Activated T-cell treated with anti-CD3 and anti-CD28 coated beads, Interleukin-2, amount 50 U/mL, for 72 hours (primary cell): ENCODE measurements around the gene PEAK1. TPM values are rescaled to one million over a fixed set of nuclear protein-coding genes. Genes with fewer than 3 reads are reported as not detected.

ENCODE experiments used
- ATAC-seq, 2 donors: fragments of 150-1000 bp; cut with Tn5 transposase; replicated peaks in 1 of 2; 2 replicates each; pipeline ENCODE4 v1.10.0; 2021; ENCODE audit warnings: moderate library complexity in 2 of 2, mild to moderate bottlenecking in 1 of 2
- DNase-seq, 2 donors: peaks; one replicate each; pipeline ENCODE4 v3.0.0; 2021 to 2022; ENCODE audit warnings: mixed read lengths in 1 of 2
- H3K27ac Mint-ChIP-seq: one replicate; pipeline ENCODE4 v1.8.0; 2022; ENCODE audit warnings: mild to moderate bottlenecking, moderate library complexity, mixed read lengths
- H3K27me3 Mint-ChIP-seq: one replicate; pipeline ENCODE4 v1.8.0; 2022; ENCODE audit warnings: low read depth, mixed read lengths
- H3K36me3 Mint-ChIP-seq, 2 donors: one replicate each; pipeline ENCODE4 v1.8.0; 2022; ENCODE audit warnings: mixed read lengths in 2 of 2, mild to moderate bottlenecking in 1 of 2; ENCODE audit not compliant: insufficient read depth in 2 of 2
- H3K4me1 Mint-ChIP-seq: one replicate; pipeline ENCODE4 v1.8.0; 2022; ENCODE audit warnings: low read depth, mixed read lengths
- H3K4me3 Mint-ChIP-seq, 2 donors: one replicate each; pipeline ENCODE4 v1.8.0; 2022; ENCODE audit warnings: mild to moderate bottlenecking in 2 of 2, mixed read lengths in 2 of 2, moderate library complexity in 2 of 2
- H3K9me3 Mint-ChIP-seq, 2 donors: one replicate each; pipeline ENCODE4 v1.8.0; 2022; ENCODE audit warnings: mixed read lengths in 2 of 2
- total RNA-seq, 2 donors: library from RNA; stranded (reverse); gene quantifications; one replicate each; pipeline ENCODE4 v1.2.3, GENCODE V29; 2022

Gene PEAK1
- total RNA-seq, 2 donors from 2014 or later, result 33.6 to 45.7 TPM

DNA sequence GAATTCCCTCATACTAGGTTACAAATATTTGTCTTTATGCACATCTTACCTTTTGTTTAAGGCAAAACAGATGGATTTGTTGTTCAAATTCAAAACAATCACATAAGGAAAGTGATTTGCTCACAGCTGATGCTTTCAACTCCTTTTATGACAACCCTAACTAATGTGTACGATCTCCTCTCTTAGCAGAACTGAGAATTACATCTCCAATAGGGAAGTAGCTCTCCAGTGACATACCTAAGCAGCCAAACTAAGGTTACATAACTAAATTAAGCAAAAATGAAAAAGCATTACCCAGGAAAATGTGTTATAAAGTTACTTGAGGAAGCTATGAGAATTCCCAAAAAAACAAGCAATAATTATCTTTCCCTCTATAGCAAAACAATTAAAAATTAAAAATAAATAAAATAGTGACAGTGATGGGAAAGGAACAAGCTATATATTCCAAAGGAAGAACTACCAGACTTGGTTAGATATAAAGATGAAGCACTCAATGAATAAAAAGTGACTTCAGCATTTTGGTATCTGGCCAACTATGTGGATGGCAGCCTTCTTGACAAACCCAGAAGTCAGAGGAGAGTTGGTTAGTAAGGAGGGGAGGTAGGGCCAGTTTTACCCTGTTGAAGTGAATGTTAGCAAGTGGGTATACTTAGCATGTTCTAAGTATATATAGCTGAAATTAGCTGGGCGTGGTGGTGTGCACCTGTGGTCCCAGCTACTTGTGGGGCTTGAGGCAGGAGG lies 32.4 kb downstream of the PEAK1 start:
- Mint-ChIP-seq H3K4me1 (peaks cover 7% of the 10 kb centered on the region), H3K27ac (no peak overlapping the region), H3K4me3 (no peak overlapping the region)

DNA sequence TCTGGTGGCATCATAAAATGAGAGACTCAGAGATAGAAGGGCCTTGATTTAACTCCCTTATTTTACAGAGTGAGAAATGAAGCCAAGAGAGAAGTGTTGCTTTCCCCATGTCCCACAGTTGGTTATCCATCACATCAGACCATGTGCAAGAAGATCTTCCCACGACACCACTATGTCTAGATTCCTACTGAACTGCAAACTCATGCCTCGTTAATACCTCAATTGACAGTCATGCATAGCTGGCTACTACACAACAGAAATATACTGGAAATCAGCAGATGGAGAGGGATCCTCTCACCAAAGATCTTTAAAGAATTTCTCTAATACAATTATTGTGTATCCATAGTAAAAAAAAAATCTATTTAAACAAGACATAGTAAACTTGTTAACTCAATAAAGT lies 33.3 kb downstream of the PEAK1 start:
- no peaks in the 10 kb centered on the region for H3K27me3 Mint-ChIP-seq
- H3K4me3 Mint-ChIP-seq, result no peak overlapping the region
- DNase-seq (no peak), ATAC-seq (no peak)
- no peak overlapping the region for H3K27ac Mint-ChIP-seq
- no peaks in the 10 kb centered on the region for H3K36me3 Mint-ChIP-seq
- H3K9me3 Mint-ChIP-seq, result no peaks in the 10 kb centered on the region
- peaks cover 7% of the 10 kb centered on the region for H3K4me1 Mint-ChIP-seq

More for the DNA sequence above, 32.4 kb downstream of the PEAK1 start:
- no peaks in the 10 kb centered on the region for H3K9me3 Mint-ChIP-seq
- DNase-seq (no peak), ATAC-seq (no peak)
- H3K36me3 Mint-ChIP-seq, result no peaks in the 10 kb centered on the region
- no peaks in the 10 kb centered on the region for H3K27me3 Mint-ChIP-seq

DNA sequence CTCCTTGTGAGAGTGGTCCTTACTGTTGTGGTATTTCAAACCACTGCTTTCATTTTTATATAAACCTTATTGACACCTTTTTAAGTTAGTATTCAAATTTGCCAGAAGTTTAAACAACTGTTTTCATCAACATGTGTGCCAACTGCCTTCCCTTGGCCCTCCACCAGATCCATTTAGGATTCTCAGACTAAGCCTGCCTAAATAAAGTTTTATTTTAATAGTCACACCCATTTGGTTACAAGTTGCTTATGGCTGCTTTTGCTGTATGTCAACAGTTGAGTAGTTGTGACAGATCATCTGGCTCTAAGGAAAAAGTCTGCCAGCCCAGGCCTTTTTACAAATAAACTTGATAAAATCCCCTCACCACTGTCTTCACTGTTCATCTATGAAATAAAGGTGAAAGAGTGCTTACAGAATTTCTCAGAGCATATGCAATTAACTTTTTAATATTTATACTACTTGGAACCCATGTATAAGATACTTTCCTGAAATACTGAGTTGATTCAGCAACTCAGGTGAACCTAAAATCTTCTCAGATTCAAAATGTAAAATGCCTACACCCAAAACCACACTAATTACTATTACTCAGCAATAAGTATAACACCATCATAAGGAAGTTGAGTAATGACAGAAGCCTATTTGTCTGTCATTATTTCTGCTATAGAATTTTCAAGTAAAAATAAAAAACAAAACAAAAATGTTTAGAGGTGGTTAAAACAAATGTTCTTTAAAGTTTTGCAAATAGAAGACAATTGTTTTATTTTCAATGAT lies 35.1 kb downstream of the PEAK1 start:
- Mint-ChIP-seq H3K36me3 (no peaks in the 10 kb centered on the region), H3K4me3 (no peak overlapping the region)

DNA sequence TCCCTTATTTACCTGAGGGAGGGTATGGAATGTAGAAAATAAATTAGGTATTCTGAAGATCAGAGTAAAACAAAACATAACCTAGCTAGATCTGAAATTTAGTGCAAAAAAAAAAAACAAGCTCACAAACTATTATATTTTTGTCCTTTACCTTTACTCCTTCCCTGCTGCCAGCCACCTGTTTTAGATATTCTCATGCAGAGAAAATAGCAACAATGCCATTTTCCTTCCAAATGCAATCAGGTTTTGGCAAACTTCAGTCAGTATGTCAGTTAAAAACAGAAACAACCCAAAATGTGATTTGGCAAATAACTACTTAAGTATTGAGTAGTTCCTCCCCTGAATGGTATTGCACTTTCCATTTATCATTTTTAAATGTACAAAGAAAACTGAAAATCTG lies 35.8 kb downstream of the PEAK1 start:
- no peak for ATAC-seq
- Mint-ChIP-seq H3K4me3 (no peak overlapping the region), H3K4me1 (peaks cover 7% of the 10 kb centered on the region), H3K27ac (no peak overlapping the region), H3K27me3 (no peaks in the 10 kb centered on the region), H3K36me3 (no peaks in the 10 kb centered on the region), H3K9me3 (no peaks in the 10 kb centered on the region)
- DNase-seq, result no peak

More for the DNA sequence above, 35.1 kb downstream of the PEAK1 start:
- no peak for DNase-seq
- Mint-ChIP-seq H3K9me3 (no peaks in the 10 kb centered on the region), H3K27me3 (no peaks in the 10 kb centered on the region), H3K27ac (peak overlapping the region; percentile 71), H3K4me1 (peaks cover 7% of the 10 kb centered on the region)
- no peak for ATAC-seq

DNA sequence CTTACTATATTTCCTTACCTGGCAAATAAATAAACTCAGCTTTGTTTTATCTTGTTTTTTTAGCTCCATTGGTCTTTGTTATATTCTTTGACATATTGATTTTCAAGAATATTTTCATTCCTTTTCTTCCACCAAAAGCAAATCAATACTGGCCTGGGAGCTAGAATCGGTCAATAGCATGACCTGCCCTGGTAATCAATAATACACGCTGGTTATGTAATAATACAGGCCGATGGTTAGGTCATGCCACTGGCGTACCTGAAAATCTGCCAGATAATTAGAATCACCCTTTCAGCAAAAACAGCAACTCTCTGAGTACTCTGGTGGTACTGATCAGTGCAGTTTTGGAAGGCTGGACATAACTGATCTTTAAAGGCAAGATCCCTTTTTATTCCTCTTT lies 39.9 kb downstream of the PEAK1 start:
- Mint-ChIP-seq H3K27ac (no peak overlapping the region), H3K4me3 (no peak overlapping the region), H3K27me3 (no peaks in the 10 kb centered on the region), H3K9me3 (no peaks in the 10 kb centered on the region), H3K4me1 (no peaks in the 10 kb centered on the region), H3K36me3 (no peaks in the 10 kb centered on the region)
- DNase-seq (no peak), ATAC-seq (no peak)

DNA sequence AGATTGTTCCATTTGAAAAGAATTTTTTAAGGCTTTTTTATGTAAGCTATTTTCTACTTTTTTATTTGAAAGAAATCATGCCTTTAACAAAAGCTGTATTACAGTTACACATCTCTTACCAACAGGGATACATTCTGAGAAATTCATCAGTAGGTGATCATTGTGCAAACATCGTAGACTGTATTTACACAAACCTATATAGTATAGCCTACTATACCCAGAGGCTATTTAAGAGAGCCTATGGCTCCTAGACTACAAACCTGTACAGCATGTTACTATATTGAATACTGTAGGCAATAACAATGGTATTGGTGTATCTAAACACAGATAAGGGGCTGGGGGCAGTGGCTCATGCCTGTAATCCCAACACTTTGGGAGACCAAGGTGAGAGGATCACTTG lies 43.1 kb downstream of the PEAK1 start:
- Mint-ChIP-seq H3K36me3 (no peaks in the 10 kb centered on the region), H3K9me3 (no peaks in the 10 kb centered on the region), H3K4me3 (no peak overlapping the region), H3K27me3 (no peaks in the 10 kb centered on the region), H3K4me1 (peaks cover 5% of the 10 kb centered on the region), H3K27ac (no peak overlapping the region)
- DNase-seq, result no peak
- ATAC-seq, result no peak

DNA sequence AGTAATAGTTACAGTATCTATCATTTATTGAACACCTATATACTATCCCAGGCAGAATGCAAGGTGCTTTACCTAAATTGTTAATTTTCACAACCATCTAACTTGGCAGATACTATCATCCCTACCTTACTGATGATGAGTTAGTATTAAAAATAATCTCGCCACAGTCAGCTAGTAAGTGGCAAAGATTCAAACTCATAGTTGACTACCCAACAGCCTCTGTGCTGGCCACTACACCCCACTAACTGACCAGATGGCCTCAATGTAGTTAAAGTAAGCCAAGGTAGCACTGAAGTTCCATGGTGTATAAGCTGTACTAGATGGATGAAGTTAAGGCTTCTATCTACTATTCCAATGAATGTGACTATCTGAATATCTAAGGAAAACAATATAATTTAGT lies 44.8 kb downstream of the PEAK1 start:
- Mint-ChIP-seq H3K4me3 (no peak overlapping the region), H3K36me3 (no peaks in the 10 kb centered on the region)
- no peak for ATAC-seq

DNA sequence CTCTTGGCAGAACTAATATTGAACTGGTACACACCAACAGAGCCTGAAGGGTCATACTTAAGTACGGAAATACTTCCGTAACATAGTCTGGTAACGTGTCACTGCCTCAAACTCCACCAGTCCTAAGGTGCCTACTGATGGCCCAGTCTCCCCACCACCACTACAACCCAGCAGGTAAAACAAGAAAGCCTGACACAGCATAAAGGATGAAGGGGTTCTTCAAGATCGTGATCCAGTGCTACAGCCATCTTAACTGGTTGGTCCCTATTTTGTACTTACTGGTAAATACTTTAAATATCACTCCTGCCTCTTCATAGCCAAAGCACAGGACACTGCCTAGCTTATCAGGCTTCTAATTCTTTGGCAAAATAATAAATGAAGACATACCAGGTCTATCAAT lies 46.5 kb downstream of the PEAK1 start:
- DNase-seq (no peak), ATAC-seq (no peak)
- H3K27me3 Mint-ChIP-seq, result no peaks in the 10 kb centered on the region
- H3K36me3 Mint-ChIP-seq, result no peaks in the 10 kb centered on the region
- H3K4me3 Mint-ChIP-seq, result no peak overlapping the region
- no peak overlapping the region for H3K27ac Mint-ChIP-seq
- H3K9me3 Mint-ChIP-seq, result no peaks in the 10 kb centered on the region
- H3K4me1 Mint-ChIP-seq, result peaks cover 28% of the 10 kb centered on the region

More for the DNA sequence above, 44.8 kb downstream of the PEAK1 start:
- Mint-ChIP-seq H3K27ac (no peak overlapping the region), H3K9me3 (no peaks in the 10 kb centered on the region), H3K27me3 (no peaks in the 10 kb centered on the region), H3K4me1 (peaks cover 12% of the 10 kb centered on the region)
- DNase-seq, result no peak

DNA sequence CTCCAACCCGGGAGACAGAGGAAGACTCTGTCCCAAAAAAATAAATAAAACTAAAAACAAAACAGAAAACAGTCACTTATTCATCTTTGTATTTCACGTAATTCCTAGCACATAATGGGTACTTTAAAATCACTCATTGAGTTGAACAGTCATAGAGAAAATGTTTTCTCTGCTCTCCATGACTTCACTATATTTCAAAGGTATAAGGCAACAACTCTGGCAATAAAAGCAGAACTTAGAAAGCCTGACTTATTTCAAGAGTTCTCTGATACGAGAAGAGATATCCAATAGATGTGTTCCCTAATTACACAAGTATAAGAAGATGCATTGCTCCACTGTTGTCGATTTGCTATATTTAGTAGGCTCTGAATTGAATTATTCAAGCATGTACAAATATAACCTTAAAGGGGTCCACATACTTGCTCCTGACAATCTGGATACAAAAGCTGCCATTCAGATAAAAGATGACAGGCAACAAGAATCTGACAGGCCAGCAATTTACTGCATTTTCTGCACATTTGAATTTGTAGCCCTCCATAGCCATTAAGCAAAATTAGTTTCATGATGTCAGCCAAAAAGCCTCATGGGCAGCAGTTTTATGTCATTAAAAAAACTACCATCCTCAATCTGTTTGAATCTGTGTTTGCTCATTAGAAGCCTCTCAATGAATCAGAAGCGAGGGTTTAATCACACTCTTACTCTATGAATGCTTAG lies 47.9 kb downstream of the PEAK1 start:
- no peaks in the 10 kb centered on the region for H3K36me3 Mint-ChIP-seq
- peaks cover 28% of the 10 kb centered on the region for H3K4me1 Mint-ChIP-seq
- no peak overlapping the region for H3K4me3 Mint-ChIP-seq
- H3K27me3 Mint-ChIP-seq, result no peaks in the 10 kb centered on the region
- DNase-seq (no peak), ATAC-seq (peak in 1 of 2 donors; percentile 60)
- H3K27ac Mint-ChIP-seq, result no peak overlapping the region
- no peaks in the 10 kb centered on the region for H3K9me3 Mint-ChIP-seq

DNA sequence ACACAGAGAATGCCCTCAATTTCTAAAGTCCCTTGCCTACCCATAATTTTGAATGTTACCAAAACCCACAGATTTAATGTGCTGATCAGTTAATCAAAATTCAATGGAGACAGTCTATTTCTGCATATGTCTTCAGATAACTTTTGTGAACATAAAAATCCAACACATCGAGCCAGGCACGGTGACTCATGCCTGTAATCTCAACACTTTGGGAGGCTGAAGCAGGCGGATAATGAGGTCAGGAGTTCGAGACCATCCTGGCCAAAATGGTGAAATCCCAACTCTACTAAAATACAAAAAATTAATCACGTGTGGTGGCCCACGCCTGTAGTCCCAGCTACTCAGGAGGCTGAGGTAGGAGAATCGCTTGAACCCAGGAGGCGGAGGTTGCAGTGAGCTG lies 49.3 kb downstream of the PEAK1 start:
- Mint-ChIP-seq H3K36me3 (peaks cover 0 to 2% of the 10 kb centered on the region in 2 donors), H3K4me1 (peaks cover 28% of the 10 kb centered on the region), H3K27me3 (no peaks in the 10 kb centered on the region), H3K9me3 (no peaks in the 10 kb centered on the region), H3K4me3 (no peak overlapping the region), H3K27ac (no peak overlapping the region)
- DNase-seq, result no peak
- ATAC-seq, result no peak

DNA sequence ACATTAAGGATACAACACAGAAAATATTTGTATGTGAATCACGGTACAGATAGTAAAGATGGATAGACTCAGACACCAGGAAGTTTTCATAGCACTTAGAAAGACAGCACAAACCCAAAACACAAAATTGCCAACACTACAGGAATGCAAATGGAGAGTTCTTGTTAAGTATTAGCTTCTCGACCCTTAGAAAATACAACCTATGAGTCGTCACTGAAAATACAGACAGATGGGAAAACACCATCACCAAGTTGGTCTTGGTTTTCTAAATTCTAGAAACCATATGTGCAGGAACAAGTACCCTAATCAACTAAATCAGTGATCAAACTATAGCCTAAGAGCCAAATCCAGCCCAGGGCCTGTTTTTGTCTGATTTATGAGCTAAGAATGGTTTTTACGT lies 50.7 kb downstream of the PEAK1 start:
- Mint-ChIP-seq H3K9me3 (no peaks in the 10 kb centered on the region), H3K27ac (no peak overlapping the region), H3K27me3 (no peaks in the 10 kb centered on the region), H3K36me3 (peaks cover 0 to 2% of the 10 kb centered on the region in 2 donors), H3K4me1 (peaks cover 28% of the 10 kb centered on the region), H3K4me3 (no peak overlapping the region)
- ATAC-seq (no peak), DNase-seq (no peak)

DNA sequence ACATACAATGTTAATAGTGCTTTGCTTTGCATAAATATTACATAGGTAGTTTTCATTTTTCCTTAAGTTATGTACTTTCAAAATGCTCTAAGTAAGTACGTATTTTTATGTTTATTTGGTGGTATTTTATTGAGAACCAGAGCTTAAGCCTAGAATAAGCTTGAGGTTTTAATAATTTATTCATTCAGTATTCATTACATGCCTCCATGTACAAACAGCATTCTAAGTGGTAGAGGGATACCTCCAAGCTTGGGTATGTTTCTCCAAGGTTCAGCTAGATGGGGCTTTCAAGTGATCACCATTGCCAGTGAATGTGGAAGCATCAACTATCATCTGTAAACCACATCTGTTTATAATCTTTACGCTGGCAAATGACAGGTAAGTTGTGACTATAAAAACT lies 52.3 kb downstream of the PEAK1 start:
- ATAC-seq, result no peak
- no peak overlapping the region for H3K27ac Mint-ChIP-seq
- no peaks in the 10 kb centered on the region for H3K27me3 Mint-ChIP-seq
- DNase-seq, result no peak
- no peaks in the 10 kb centered on the region for H3K9me3 Mint-ChIP-seq
- H3K4me3 Mint-ChIP-seq, result no peak overlapping the region
- peaks cover 2 to 4% of the 10 kb centered on the region in 2 donors for H3K36me3 Mint-ChIP-seq
- peaks cover 28% of the 10 kb centered on the region for H3K4me1 Mint-ChIP-seq

DNA sequence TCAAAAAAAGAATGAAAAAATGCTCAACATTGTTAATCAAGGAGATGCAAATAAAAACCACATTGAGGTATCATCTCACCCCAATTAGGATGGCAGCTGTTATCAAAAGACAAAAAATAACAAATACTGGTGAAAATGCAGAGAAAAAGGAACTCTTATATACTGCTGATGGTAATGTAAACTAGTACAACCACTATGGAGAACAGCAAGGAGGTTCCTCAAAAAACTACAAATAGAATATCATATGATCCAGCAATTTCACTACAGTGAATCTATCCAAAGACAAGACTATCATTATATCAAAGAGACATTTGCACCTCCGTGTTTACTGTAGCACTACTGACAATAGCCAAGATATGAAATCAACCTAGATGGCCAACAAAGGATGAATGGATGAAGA lies 58.4 kb downstream of the PEAK1 start:
- H3K9me3 Mint-ChIP-seq, result no peaks in the 10 kb centered on the region
- H3K4me1 Mint-ChIP-seq, result no peaks in the 10 kb centered on the region
- no peak overlapping the region for H3K4me3 Mint-ChIP-seq
- DNase-seq (no peak), ATAC-seq (no peak)
- H3K27ac Mint-ChIP-seq, result no peak overlapping the region
- H3K27me3 Mint-ChIP-seq, result no peaks in the 10 kb centered on the region
- peaks cover 2 to 7% of the 10 kb centered on the region in 2 donors for H3K36me3 Mint-ChIP-seq
